ENCODE data around the gene DUSP3.
"Not testable (repeated sequence)": the region's sequence is repeated elsewhere in the genome, so short reads cannot be mapped to it uniquely, and the experiment has no call there.

DNA sequence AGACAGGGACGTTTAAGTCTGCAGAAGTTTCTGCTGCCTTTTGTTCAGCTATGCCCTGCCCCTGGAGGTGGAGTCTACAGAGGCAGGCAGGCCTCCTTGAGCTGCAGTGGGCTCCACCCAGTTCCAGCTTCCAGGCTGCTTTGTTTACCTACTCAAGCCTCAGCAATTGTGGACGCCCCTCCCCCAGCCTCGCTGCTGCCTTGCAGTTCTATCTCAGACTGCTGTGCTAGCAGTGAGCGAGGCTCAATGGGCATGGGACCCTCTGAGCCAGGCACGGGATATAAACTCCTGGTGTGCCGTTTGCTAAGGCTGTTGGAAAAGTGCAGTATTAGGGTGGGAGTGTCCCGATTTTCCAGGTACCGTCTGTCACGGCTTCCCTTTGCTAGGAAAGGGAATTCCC is 19.2 kb upstream of the DUSP3 start:
- not testable (repeated sequence) for TF ChIP-seq CTCF, POLR2A (IDR thresholded peaks at IDR 0.05)

Measured in Peyer's patch (tissue), 4 donors.